Hepatocyte (in vitro differentiated cells): Measurements from ENCODE around the gene POTEI. TPM values are rescaled to one million over a fixed set of nuclear protein-coding genes. Genes with fewer than 3 reads are reported as not detected.
A peak's percentile ranks its signal among the peaks of the same experiment; 100 is the strongest.
"Not testable (repeated sequence)": the region's sequence is repeated elsewhere in the genome, so short reads cannot be mapped to it uniquely, and the experiment has no call there.

ENCODE experiments used
- DNase-seq: peaks from one replicate; pipeline ENCODE4 v3.0.0-alpha.2; 2016; ENCODE audit warnings: low spot score
- H2AFZ ChIP-seq: fragments of 200-600 bp; sonication (generic); 2 replicates; pipeline ENCODE4 v1.6.0; 2016; ENCODE audit warnings: antibody characterized with exemption, mild to moderate bottlenecking
- H3K27ac ChIP-seq: fragments of 200-600 bp; sonication (generic); 2 replicates; pipeline ENCODE4 v1.5.1; 2016; ENCODE audit warnings: mild to moderate bottlenecking
- H3K27me3 ChIP-seq: fragments of 200-600 bp; sonication (generic); 2 replicates; pipeline ENCODE4 v1.6.1; 2016
- H3K36me3 ChIP-seq: fragments of 200-600 bp; sonication (generic); replicated peaks from 2 replicates; pipeline ENCODE4 v1.5.1; 2016; ENCODE audit warnings: low read depth; ENCODE audit not compliant: insufficient read depth
- H3K4me1 ChIP-seq: fragments of 200-600 bp; sonication (generic); 2 replicates; pipeline ENCODE4 v1.5.1; 2016; ENCODE audit warnings: mild to moderate bottlenecking, moderate library complexity; ENCODE audit not compliant: insufficient read depth
- H3K4me2 ChIP-seq: fragments of 200-600 bp; sonication (generic); 2 replicates; pipeline ENCODE4 v1.6.0; 2016
- H3K4me3 ChIP-seq: fragments of 200-600 bp; sonication (generic); 2 replicates; pipeline ENCODE4 v1.5.1; 2016; ENCODE audit warnings: mild to moderate bottlenecking
- H3K79me2 ChIP-seq: fragments of 200-600 bp; sonication (generic); 2 replicates; pipeline ENCODE4 v1.6.0; 2017; ENCODE audit warnings: mild to moderate bottlenecking
- H3K9me2 ChIP-seq: fragments of 200-600 bp; sonication (generic); replicated peaks from 2 replicates; pipeline ENCODE4 v1.6.0; 2017; ENCODE audit warnings: mild to moderate bottlenecking; ENCODE audit not compliant: insufficient read depth
- H3K9me3 ChIP-seq: fragments of 200-600 bp; sonication (generic); 2 replicates; pipeline ENCODE4 v1.5.1; 2016; ENCODE audit warnings: low read depth, mild to moderate bottlenecking
- H4K20me1 ChIP-seq: fragments of 200-600 bp; sonication (generic); 2 replicates; pipeline ENCODE4 v1.6.0; 2016; ENCODE audit warnings: mild to moderate bottlenecking; ENCODE audit not compliant: insufficient read depth, poor library complexity, severe bottlenecking
- CTCF ChIP-seq: fragments of 200-600 bp; sonication (generic); IDR thresholded peaks from 2 replicates; pipeline ENCODE4 v1.5.1; 2016; ENCODE audit warnings: antibody characterized with exemption, mild to moderate bottlenecking; ENCODE audit not compliant: poor library complexity
- WGBS: methylation state at CpG from one replicate; pipeline ENCODE4 v1.1.6; 2016; ENCODE audit warnings: low lambda C conversion rate; ENCODE audit errors: missing lambda C conversion rate; 5-methylcytosine and 5-hydroxymethylcytosine counted together
- polyA plus RNA-seq: library from polyadenylated mRNA; unstranded; fragments of >200 nt; fragmentation: Nextera tagmentation; extraction: Ambion mirVana; gene quantifications from 2 replicates; pipeline ENCODE4 v1.2.1, GENCODE V29; 2016
- small RNA-seq: library from RNA; depleted of rRNA; stranded (forward); fragments of <200 nt; gene quantifications from one replicate; pipeline ENCODE3, GENCODE V24; 2014
- total RNA-seq: library from RNA; depleted of rRNA; stranded (reverse); fragments of >200 nt; gene quantifications from 2 replicates; pipeline ENCODE4 v1.2.3, GENCODE V29; 2014

The POTEI gene
- total and polyA plus RNA-seq, 2 experiments from 2014 or later, result 1.2 to 2.9 TPM

- not testable (repeated sequence) for H4K20me1 ChIP-seq, H3K9me3 ChIP-seq, H2AFZ ChIP-seq, H3K4me2 ChIP-seq, H3K36me3 ChIP-seq, DNase-seq, H3K4me1 ChIP-seq, H3K9me2 ChIP-seq, H3K27me3 ChIP-seq, H3K4me3 ChIP-seq, H3K27ac ChIP-seq, H3K79me2 ChIP-seq
- WGBS, result 82% methylated on average over 3 of the region's 3 CpGs
Measured at GRCh38 chr2:130451278-130451677, 57.9 kb downstream of the POTEI start.

- WGBS, result 89% methylated on average over 5 of the region's 7 CpGs
Measured at GRCh38 chr2:130450366-130450765, 58.8 kb downstream of the POTEI start.

GRCh38 chr2:130427631-130428030 is 81.5 kb downstream of the POTEI start:
- WGBS, result 37% methylated on average over 19 of the region's 34 CpGs
- not testable (repeated sequence) for H4K20me1 ChIP-seq, H3K27ac ChIP-seq, H3K4me1 ChIP-seq, H3K36me3 ChIP-seq, H3K79me2 ChIP-seq, H3K9me2 ChIP-seq, H3K9me3 ChIP-seq, H3K4me3 ChIP-seq, H3K27me3 ChIP-seq
- Histone ChIP-seq H3K4me2 (peak overlapping the region; percentile 78), H2AFZ (peak overlapping the region; percentile 26)
- peak; percentile 32 for TF ChIP-seq CTCF
- peak; percentile 39 for DNase-seq

More at GRCh38 chr2:130450366-130450765, 58.8 kb downstream of the POTEI start:
- H3K27me3 ChIP-seq, H3K9me3 ChIP-seq, H3K4me2 ChIP-seq, H3K4me3 ChIP-seq, H3K27ac ChIP-seq, H3K36me3 ChIP-seq, H4K20me1 ChIP-seq, H3K79me2 ChIP-seq, H3K4me1 ChIP-seq, H3K9me2 ChIP-seq, H2AFZ ChIP-seq: not testable (repeated sequence)
- peak; percentile 0 for DNase-seq

GRCh38 chr2:130418845-130419244 is 90.3 kb downstream of the POTEI start:
- H4K20me1 ChIP-seq, H3K4me1 ChIP-seq, H3K4me3 ChIP-seq, H3K27ac ChIP-seq, DNase-seq, H2AFZ ChIP-seq, H3K79me2 ChIP-seq, H3K9me3 ChIP-seq, H3K9me2 ChIP-seq, H3K4me2 ChIP-seq, H3K27me3 ChIP-seq, H3K36me3 ChIP-seq: not testable (repeated sequence)
- WGBS, result 87% methylated on average over 1 of the region's 1 CpG

- not testable (repeated sequence) for H3K9me3 ChIP-seq, H4K20me1 ChIP-seq, H3K4me1 ChIP-seq, H3K4me3 ChIP-seq, H3K4me2 ChIP-seq, DNase-seq, H3K27ac ChIP-seq, H3K36me3 ChIP-seq, H3K27me3 ChIP-seq, H3K79me2 ChIP-seq, H3K9me2 ChIP-seq, H2AFZ ChIP-seq
- TF ChIP-seq CTCF, result peak; percentile 7
- WGBS, result 82% methylated on average over 1 of the region's 1 CpG
Measured at GRCh38 chr2:130416693-130417092, 92.4 kb downstream of the POTEI start.

Small RNA genes within 50 kb of the gene (small RNA-seq; reads per million reads assigned to genes)
- gene RF00017 (not detected), gene RNU6-473P (not detected)

Other genes starting within 250 kb of the POTEI start
- gene IMP4, start 166.4 kb downstream of the POTEI start, total RNA-seq, result 49.1 and 52.4 TPM in 2 replicates
- 56.4 and 80.9 TPM in 2 replicates for gene IMP4, start 166.4 kb downstream of the POTEI start, polyA plus RNA-seq
- gene PTPN18, start 153.3 kb downstream of the POTEI start, total RNA-seq, result 34.8 and 35.7 TPM in 2 replicates
- gene PTPN18, start 153.3 kb downstream of the POTEI start, polyA plus RNA-seq, result 34.7 and 41.6 TPM in 2 replicates
- gene CFC1B, start 11.9 kb upstream of the POTEI start, total RNA-seq, result not detected in 2 replicates
- gene CFC1B, start 11.9 kb upstream of the POTEI start, polyA plus RNA-seq, result not detected in 2 replicates
- 12.4 and 15.1 TPM in 2 replicates for gene CFC1, start 90.2 kb upstream of the POTEI start, total RNA-seq
- 16.9 and 28.4 TPM in 2 replicates for gene CFC1, start 90.2 kb upstream of the POTEI start, polyA plus RNA-seq
- 0.17 and 0.76 TPM in 2 replicates for gene POTEJ, start 102.1 kb upstream of the POTEI start, total RNA-seq
- gene POTEJ, start 102.1 kb upstream of the POTEI start, polyA plus RNA-seq, result not detected in 2 replicates
- not detected in 2 replicates for gene GPR148, start 219.7 kb upstream of the POTEI start, total RNA-seq
- not detected in 2 replicates for gene GPR148, start 219.7 kb upstream of the POTEI start, polyA plus RNA-seq
- gene AMER3, start 246.2 kb upstream of the POTEI start, total RNA-seq, result 1.00 and 1.4 TPM in 2 replicates
- gene AMER3, start 246.2 kb upstream of the POTEI start, polyA plus RNA-seq, result 0.05 and 0.50 TPM in 2 replicates